ENCODE data around the gene IDI1.

DNA sequence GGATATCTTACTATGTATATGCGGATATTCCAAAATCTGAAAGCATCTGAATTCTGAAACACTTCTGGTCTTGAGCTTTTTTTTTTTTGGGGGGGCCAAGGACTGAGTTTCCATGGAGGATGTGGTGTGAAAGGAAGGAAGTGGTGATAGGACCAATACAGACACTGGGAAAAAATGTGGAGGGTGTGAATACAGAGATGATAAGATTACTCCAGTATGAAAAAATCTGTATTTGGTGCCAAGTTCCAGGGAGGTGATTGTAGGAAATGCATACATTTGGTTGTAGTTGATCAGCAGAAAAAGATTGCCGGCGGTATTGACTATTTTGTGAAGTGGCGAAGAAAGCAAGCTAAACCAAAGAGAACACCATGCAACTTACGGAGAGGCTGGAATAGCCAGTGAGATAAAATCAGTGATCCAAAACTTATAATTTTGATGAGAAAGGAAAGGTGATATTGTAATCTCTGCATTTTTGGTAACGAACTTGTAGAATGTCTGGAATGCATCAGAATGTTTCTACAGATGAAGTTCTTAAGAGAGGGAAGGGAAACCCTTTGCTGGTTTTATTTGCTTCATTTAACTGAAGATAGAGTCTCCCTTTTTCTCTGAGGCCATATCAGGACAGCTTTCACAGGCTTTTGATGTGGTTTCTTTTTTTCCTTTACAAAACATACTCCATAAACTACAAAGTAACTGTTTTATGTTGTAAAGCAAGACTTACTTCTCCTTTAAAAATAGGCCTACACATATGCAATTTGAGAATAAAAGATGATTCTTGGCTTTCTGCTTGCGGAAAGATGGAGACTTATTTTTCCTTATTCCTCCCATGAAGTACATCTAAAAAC lies 13.2 kb upstream of the IDI1 start:
- TF ChIP-seq, protein P1, sequence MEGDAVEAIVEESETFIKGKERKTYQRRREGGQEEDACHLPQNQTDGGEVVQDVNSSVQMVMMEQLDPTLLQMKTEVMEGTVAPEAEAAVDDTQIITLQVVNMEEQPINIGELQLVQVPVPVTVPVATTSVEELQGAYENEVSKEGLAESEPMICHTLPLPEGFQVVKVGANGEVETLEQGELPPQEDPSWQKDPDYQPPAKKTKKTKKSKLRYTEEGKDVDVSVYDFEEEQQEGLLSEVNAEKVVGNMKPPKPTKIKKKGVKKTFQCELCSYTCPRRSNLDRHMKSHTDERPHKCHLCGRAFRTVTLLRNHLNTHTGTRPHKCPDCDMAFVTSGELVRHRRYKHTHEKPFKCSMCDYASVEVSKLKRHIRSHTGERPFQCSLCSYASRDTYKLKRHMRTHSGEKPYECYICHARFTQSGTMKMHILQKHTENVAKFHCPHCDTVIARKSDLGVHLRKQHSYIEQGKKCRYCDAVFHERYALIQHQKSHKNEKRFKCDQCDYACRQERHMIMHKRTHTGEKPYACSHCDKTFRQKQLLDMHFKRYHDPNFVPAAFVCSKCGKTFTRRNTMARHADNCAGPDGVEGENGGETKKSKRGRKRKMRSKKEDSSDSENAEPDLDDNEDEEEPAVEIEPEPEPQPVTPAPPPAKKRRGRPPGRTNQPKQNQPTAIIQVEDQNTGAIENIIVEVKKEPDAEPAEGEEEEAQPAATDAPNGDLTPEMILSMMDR (IDR thresholded peaks at IDR 0.05), result no peak
- TF ChIP-seq, protein P2, sequence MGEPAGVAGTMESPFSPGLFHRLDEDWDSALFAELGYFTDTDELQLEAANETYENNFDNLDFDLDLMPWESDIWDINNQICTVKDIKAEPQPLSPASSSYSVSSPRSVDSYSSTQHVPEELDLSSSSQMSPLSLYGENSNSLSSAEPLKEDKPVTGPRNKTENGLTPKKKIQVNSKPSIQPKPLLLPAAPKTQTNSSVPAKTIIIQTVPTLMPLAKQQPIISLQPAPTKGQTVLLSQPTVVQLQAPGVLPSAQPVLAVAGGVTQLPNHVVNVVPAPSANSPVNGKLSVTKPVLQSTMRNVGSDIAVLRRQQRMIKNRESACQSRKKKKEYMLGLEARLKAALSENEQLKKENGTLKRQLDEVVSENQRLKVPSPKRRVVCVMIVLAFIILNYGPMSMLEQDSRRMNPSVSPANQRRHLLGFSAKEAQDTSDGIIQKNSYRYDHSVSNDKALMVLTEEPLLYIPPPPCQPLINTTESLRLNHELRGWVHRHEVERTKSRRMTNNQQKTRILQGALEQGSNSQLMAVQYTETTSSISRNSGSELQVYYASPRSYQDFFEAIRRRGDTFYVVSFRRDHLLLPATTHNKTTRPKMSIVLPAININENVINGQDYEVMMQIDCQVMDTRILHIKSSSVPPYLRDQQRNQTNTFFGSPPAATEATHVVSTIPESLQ (CRISPR knock-in tag; IDR thresholded peaks at IDR 0.05), result no peak
- TF ChIP-seq, protein P3, sequence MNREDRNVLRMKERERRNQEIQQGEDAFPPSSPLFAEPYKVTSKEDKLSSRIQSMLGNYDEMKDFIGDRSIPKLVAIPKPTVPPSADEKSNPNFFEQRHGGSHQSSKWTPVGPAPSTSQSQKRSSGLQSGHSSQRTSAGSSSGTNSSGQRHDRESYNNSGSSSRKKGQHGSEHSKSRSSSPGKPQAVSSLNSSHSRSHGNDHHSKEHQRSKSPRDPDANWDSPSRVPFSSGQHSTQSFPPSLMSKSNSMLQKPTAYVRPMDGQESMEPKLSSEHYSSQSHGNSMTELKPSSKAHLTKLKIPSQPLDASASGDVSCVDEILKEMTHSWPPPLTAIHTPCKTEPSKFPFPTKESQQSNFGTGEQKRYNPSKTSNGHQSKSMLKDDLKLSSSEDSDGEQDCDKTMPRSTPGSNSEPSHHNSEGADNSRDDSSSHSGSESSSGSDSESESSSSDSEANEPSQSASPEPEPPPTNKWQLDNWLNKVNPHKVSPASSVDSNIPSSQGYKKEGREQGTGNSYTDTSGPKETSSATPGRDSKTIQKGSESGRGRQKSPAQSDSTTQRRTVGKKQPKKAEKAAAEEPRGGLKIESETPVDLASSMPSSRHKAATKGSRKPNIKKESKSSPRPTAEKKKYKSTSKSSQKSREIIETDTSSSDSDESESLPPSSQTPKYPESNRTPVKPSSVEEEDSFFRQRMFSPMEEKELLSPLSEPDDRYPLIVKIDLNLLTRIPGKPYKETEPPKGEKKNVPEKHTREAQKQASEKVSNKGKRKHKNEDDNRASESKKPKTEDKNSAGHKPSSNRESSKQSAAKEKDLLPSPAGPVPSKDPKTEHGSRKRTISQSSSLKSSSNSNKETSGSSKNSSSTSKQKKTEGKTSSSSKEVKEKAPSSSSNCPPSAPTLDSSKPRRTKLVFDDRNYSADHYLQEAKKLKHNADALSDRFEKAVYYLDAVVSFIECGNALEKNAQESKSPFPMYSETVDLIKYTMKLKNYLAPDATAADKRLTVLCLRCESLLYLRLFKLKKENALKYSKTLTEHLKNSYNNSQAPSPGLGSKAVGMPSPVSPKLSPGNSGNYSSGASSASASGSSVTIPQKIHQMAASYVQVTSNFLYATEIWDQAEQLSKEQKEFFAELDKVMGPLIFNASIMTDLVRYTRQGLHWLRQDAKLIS (CRISPR knock-in tag; IDR thresholded peaks at IDR 0.05; ENCODE audit: borderline replicate concordance), result no peak
- TF ChIP-seq, protein P4, sequence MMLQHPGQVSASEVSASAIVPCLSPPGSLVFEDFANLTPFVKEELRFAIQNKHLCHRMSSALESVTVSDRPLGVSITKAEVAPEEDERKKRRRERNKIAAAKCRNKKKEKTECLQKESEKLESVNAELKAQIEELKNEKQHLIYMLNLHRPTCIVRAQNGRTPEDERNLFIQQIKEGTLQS (CRISPR knock-in tag; conservative IDR thresholded peaks at IDR 0.05), result no peak
- TF ChIP-seq CREB1 (CRISPR knock-in tag; IDR thresholded peaks at IDR 0.05), result no peak
- TF ChIP-seq NR2C2 (CRISPR knock-in tag; IDR thresholded peaks at IDR 0.05), result no peak
- TF ChIP-seq, protein P5, sequence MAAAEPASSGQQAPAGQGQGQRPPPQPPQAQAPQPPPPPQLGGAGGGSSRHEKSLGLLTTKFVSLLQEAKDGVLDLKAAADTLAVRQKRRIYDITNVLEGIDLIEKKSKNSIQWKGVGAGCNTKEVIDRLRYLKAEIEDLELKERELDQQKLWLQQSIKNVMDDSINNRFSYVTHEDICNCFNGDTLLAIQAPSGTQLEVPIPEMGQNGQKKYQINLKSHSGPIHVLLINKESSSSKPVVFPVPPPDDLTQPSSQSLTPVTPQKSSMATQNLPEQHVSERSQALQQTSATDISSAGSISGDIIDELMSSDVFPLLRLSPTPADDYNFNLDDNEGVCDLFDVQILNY (CRISPR knock-in tag; IDR thresholded peaks at IDR 0.05), result no peak
- TF ChIP-seq, protein P6, sequence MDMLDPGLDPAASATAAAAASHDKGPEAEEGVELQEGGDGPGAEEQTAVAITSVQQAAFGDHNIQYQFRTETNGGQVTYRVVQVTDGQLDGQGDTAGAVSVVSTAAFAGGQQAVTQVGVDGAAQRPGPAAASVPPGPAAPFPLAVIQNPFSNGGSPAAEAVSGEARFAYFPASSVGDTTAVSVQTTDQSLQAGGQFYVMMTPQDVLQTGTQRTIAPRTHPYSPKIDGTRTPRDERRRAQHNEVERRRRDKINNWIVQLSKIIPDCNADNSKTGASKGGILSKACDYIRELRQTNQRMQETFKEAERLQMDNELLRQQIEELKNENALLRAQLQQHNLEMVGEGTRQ (CRISPR knock-in tag; IDR thresholded peaks at IDR 0.05), result no peak
- TF ChIP-seq, protein P7, sequence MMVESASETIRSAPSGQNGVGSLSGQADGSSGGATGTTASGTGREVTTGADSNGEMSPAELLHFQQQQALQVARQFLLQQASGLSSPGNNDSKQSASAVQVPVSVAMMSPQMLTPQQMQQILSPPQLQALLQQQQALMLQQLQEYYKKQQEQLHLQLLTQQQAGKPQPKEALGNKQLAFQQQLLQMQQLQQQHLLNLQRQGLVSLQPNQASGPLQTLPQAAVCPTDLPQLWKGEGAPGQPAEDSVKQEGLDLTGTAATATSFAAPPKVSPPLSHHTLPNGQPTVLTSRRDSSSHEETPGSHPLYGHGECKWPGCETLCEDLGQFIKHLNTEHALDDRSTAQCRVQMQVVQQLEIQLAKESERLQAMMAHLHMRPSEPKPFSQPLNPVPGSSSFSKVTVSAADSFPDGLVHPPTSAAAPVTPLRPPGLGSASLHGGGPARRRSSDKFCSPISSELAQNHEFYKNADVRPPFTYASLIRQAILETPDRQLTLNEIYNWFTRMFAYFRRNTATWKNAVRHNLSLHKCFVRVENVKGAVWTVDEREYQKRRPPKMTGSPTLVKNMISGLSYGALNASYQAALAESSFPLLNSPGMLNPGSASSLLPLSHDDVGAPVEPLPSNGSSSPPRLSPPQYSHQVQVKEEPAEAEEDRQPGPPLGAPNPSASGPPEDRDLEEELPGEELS (CRISPR knock-in tag; IDR thresholded peaks at IDR 0.05), result no peak
- TF ChIP-seq, protein P8, sequence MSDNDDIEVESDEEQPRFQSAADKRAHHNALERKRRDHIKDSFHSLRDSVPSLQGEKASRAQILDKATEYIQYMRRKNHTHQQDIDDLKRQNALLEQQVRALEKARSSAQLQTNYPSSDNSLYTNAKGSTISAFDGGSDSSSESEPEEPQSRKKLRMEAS (CRISPR knock-in tag; IDR thresholded peaks at IDR 0.05), result no peak
- TF ChIP-seq, protein P9, sequence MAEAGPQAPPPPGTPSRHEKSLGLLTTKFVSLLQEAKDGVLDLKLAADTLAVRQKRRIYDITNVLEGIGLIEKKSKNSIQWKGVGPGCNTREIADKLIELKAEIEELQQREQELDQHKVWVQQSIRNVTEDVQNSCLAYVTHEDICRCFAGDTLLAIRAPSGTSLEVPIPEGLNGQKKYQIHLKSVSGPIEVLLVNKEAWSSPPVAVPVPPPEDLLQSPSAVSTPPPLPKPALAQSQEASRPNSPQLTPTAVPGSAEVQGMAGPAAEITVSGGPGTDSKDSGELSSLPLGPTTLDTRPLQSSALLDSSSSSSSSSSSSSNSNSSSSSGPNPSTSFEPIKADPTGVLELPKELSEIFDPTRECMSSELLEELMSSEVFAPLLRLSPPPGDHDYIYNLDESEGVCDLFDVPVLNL (CRISPR knock-in tag; IDR thresholded peaks at IDR 0.05; ENCODE audit: borderline replicate concordance, low read depth), result no peak
- TF ChIP-seq NR1H2 (CRISPR knock-in tag; IDR thresholded peaks at IDR 0.05), result no peak
